SU-DHL-6 (cell line): ENCODE results near the gene JRKL.
"Not testable (repeated sequence)": the region's sequence is repeated elsewhere in the genome, so short reads cannot be mapped to it uniquely, and the experiment has no call there.

ENCODE experiments used
- EZH2phosphoT487 ChIP-seq: fragments of 200-600 bp; sonication (generic), shearing (Covaris generic); conservative IDR thresholded peaks from 2 replicates; pipeline ENCODE4 v1.6.1; 2018; ENCODE audit warnings: mild to moderate bottlenecking, antibody characterized with exemption, low read length, moderate library complexity, mixed read lengths
- TF ChIP-seq, protein P1 (sequence below): fragments of 200-600 bp; sonication (generic); IDR thresholded peaks from one replicate; pipeline ENCODE4 v1.5.1; 2017; ENCODE audit warnings: antibody characterized with exemption, mild to moderate bottlenecking, low read length, moderate library complexity; ENCODE audit not compliant: insufficient read depth, poor library complexity, severe bottlenecking

DNA sequence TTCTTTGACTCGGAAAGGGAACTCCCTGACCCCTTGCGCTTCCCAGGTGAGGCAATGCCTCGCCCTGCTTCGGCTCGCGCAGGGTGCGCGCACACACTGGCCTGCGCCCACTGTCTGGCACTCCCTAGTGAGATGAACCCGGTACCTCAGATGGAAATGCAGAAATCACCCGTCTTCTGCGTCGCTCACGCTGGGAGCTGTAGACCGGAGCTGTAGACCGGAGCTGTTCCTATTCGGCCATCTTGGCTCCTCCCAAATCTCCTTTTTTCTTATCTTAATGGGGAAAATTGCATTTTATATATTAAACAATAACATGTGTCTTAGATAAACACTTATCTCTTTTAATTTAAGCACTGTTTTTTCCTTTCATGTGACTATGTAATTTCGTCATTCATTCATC lies 21.6 kb downstream of the JRKL start:
- TF ChIP-seq, protein P1, sequence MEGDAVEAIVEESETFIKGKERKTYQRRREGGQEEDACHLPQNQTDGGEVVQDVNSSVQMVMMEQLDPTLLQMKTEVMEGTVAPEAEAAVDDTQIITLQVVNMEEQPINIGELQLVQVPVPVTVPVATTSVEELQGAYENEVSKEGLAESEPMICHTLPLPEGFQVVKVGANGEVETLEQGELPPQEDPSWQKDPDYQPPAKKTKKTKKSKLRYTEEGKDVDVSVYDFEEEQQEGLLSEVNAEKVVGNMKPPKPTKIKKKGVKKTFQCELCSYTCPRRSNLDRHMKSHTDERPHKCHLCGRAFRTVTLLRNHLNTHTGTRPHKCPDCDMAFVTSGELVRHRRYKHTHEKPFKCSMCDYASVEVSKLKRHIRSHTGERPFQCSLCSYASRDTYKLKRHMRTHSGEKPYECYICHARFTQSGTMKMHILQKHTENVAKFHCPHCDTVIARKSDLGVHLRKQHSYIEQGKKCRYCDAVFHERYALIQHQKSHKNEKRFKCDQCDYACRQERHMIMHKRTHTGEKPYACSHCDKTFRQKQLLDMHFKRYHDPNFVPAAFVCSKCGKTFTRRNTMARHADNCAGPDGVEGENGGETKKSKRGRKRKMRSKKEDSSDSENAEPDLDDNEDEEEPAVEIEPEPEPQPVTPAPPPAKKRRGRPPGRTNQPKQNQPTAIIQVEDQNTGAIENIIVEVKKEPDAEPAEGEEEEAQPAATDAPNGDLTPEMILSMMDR, result not testable (repeated sequence)
- TF ChIP-seq EZH2phosphoT487, result not testable (repeated sequence)
